HCT116 (cell line): Measurements from ENCODE around the gene FGF1. TPM values are rescaled to one million over a fixed set of nuclear protein-coding genes. Genes with fewer than 3 reads are reported as not detected.

Source experiments
- ATAC-seq: fragments of 200-7000 bp; cut with Tn5 transposase; 2 replicates; pipeline ENCODE4 v1.9.1; 2020; ENCODE audit warnings: mild to moderate bottlenecking, moderate library complexity
- BruUV-seq: library from RNA; stranded (reverse); fragments of 400-500 nt; replicated peaks from 2 replicates; lab custom pipeline; 2021; lab: Mats Ljungman, UMichigan
- CTCF ChIA-PET: fragments of 300-600 bp; sonication (Branson Sonifier 250); formaldehyde crosslinking; loops from one replicate; lab custom pipeline; 2021; ENCODE audit warnings: antibody characterized with exemption; lab: Charles Lee
- POLR2A ChIA-PET: fragments of 300-600, 350-600 bp; sonication (Branson Sonifier 250); formaldehyde crosslinking; loops from one replicate; lab custom pipeline; 2021; ENCODE audit warnings: antibody characterized with exemption; lab: Charles Lee
- RAD21 ChIA-PET, 2 experiments: fragments of 300-600 bp; sonication (Branson Sonifier 250); formaldehyde crosslinking; loops; one replicate each; lab custom pipeline; 2023; ENCODE audit warnings: low total read pairs in 2 of 2; ENCODE audit not compliant: uncharacterized antibody in 2 of 2, unreplicated experiment in 2 of 2, low non-redundant PET in 1 of 2; lab: Charles Lee
- DNase-seq: peaks from one replicate; pipeline ENCODE4 v3.0.0-alpha.2; 2010; ENCODE audit warnings: low read depth, low spot score
- H2AFZ ChIP-seq: fragments of 200-600 bp; shearing (Covaris generic), sonication (generic); 2 replicates; pipeline ENCODE4 v1.6.1; 2017; ENCODE audit warnings: low read depth, mixed run types, mixed read lengths, antibody characterized with exemption, low read length; ENCODE audit not compliant: poor library complexity, severe bottlenecking
- H3K27ac ChIP-seq: 2 replicates; pipeline ENCODE4 v1.5.1; 2012; ENCODE audit warnings: low read depth, low read length
- H3K27me3 ChIP-seq: fragments of 200-600 bp; sonication (generic); 2 replicates; pipeline ENCODE4 v1.6.1; 2016; ENCODE audit warnings: mixed run types, low read length, mixed read lengths; ENCODE audit not compliant: insufficient read depth
- H3K36me3 ChIP-seq, 2 experiments: fragments of 200-500 bp in 1 of 2; fragments of 200-600 bp in 1 of 2; sonication (Bioruptor generic) in 1 of 2; sonication (generic) in 1 of 2; 2 replicates each; pipeline versions ENCODE4 v1.5.1 to v1.6.1; 2014 to 2016; ENCODE audit warnings: low read length in 2 of 2, inconsistent platforms in 1 of 2, mixed read lengths in 1 of 2, mixed run types in 1 of 2; ENCODE audit not compliant: insufficient read depth in 2 of 2, control insufficient read depth in 1 of 2
- H3K4me1 ChIP-seq, 2 experiments: fragments of 200-600 bp in 1 of 2; sonication (generic) in 1 of 2; 2 replicates each; pipeline versions ENCODE4 v1.5.1 to v1.6.1; 2012 to 2017; ENCODE audit warnings: low read length in 2 of 2, inconsistent platforms in 1 of 2, mild to moderate bottlenecking in 1 of 2, mixed read lengths in 1 of 2, mixed run types in 1 of 2, moderate library complexity in 1 of 2; ENCODE audit not compliant: insufficient read depth in 2 of 2, control insufficient read depth in 1 of 2
- H3K4me2 ChIP-seq: fragments of 200-600 bp; sonication (generic); 2 replicates; pipeline ENCODE4 v1.6.1; 2017; ENCODE audit warnings: mixed run types, low read length, mixed read lengths
- H3K4me3 ChIP-seq, 2 experiments: fragments of 200-600 bp in 1 of 2; sonication (generic) in 1 of 2; replicated peaks in 1 of 2; 2 replicates each; pipeline ENCODE4 v1.5.1; 2011 to 2016; ENCODE audit warnings: low read length in 2 of 2, control low read depth in 1 of 2, low read depth in 1 of 2, mild to moderate bottlenecking in 1 of 2, mixed read lengths in 1 of 2, mixed run types in 1 of 2
- H3K79me2 ChIP-seq: fragments of 200-600 bp; sonication (generic); 2 replicates; pipeline ENCODE4 v1.6.1; 2017; ENCODE audit warnings: mild to moderate bottlenecking, mixed run types, low read length, moderate library complexity, mixed read lengths; ENCODE audit not compliant: insufficient read depth
- H3K9ac ChIP-seq: fragments of 200-600 bp; sonication (generic); 2 replicates; pipeline ENCODE4 v1.6.1; 2016; ENCODE audit warnings: low read length, mixed read lengths
- H3K9me2 ChIP-seq: fragments of 200-600 bp; sonication (generic), shearing (Covaris generic); 2 replicates; pipeline ENCODE4 v1.6.1; 2017; ENCODE audit warnings: mixed run types, mild to moderate bottlenecking, moderate library complexity; ENCODE audit not compliant: insufficient read depth
- H3K9me3 ChIP-seq, 2 experiments: fragments of 200-500 bp in 1 of 2; fragments of 200-600 bp in 1 of 2; sonication (Bioruptor generic) in 1 of 2; sonication (generic) in 1 of 2; 2 replicates each; pipeline ENCODE4 v1.6.1; 2014 to 2017; ENCODE audit warnings: low read length in 2 of 2, mixed read lengths in 2 of 2, inconsistent platforms in 1 of 2, low read depth in 1 of 2, mild to moderate bottlenecking in 1 of 2, mixed run types in 1 of 2, moderate library complexity in 1 of 2; ENCODE audit not compliant: control insufficient read depth in 1 of 2, insufficient read depth in 1 of 2
- H4K20me1 ChIP-seq: fragments of 200-600 bp; sonication (generic), shearing (Covaris generic); 2 replicates; pipeline ENCODE4 v1.6.1; 2017; ENCODE audit warnings: mixed run types, mild to moderate bottlenecking, moderate library complexity; ENCODE audit not compliant: insufficient read depth
- FOSL1 ChIP-seq: IDR thresholded peaks from 2 replicates; pipeline ENCODE4 v1.6.1; 2012; ENCODE audit warnings: low read depth
- POLR2A ChIP-seq: IDR thresholded peaks from 2 replicates; pipeline ENCODE4 v1.7.0; 2011; ENCODE audit warnings: borderline replicate concordance; ENCODE audit not compliant: insufficient read depth, insufficient read length; ENCODE audit errors: extremely low read depth
- intact Hi-C: fragments of 100-400 bp; cut with micrococcal nuclease; formaldehyde crosslinking; loops from 2 replicates; pipeline ENCODE4 v1.10.0; 2022
- total RNA-seq: library from RNA; stranded (reverse); gene quantifications from one replicate; pipeline ENCODE4 v1.2.1, GENCODE V29; 2021; ENCODE audit not compliant: unreplicated experiment
- TF ChIP-seq, protein P1 (sequence below): IDR thresholded peaks from 2 replicates; pipeline ENCODE4 v1.6.1; 2012
- TF ChIP-seq, protein P2 (sequence below): IDR thresholded peaks from 2 replicates; pipeline ENCODE4 v1.6.1; 2012; ENCODE audit warnings: low read depth
- TF ChIP-seq, protein P3 (sequence below): IDR thresholded peaks from 2 replicates; pipeline ENCODE4 v1.6.1; 2011; ENCODE audit warnings: mild to moderate bottlenecking, low read length, moderate library complexity; ENCODE audit not compliant: insufficient replicate concordance; ENCODE audit errors: extremely low read depth

The FGF1 gene
- total RNA-seq, 1 experiment from 2014 or later = not detected

DNA sequence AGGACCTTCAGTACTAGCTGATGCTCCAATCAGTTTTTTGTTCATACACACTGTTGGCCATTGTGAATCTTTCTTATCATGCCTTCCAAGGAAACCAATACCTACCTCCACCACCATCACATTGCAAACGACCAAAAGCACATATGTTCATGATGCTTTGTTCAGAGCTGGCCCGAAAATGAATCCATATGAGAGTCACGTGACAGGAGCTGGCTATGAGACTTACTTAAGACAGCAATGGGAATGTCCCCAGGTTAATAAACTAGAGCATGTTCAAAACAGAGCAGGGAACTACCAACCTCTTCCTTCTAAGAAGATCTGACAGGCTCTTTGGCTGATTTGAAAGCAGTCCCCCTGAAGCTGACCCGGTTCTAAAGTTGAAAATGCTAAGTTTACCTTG, 93.5 kb downstream of the FGF1 start:
- no peaks in the 10 kb centered on the region for H3K36me3 ChIP-seq
- no peaks in the 10 kb centered on the region for H3K9me3 ChIP-seq
- no peak overlapping the region for H3K9ac ChIP-seq
- RAD21 ChIA-PET = no interaction called here
- no peaks in the 10 kb centered on the region for H3K9me2 ChIP-seq
- H3K4me1 ChIP-seq = peaks cover 0 to 3% of the 10 kb centered on the region in 2 experiments; a peak in 2 of 4 replicates
- intact Hi-C loops = no loop called here
- no peak overlapping the region for H3K4me2 ChIP-seq
- no peak for DNase-seq
- CTCF ChIA-PET = no interaction called here
- no peaks in the 10 kb centered on the region for H4K20me1 ChIP-seq
- BruUV-seq = no TSS peak
- POLR2A ChIA-PET = no interaction called here
- TF ChIP-seq, protein P1, sequence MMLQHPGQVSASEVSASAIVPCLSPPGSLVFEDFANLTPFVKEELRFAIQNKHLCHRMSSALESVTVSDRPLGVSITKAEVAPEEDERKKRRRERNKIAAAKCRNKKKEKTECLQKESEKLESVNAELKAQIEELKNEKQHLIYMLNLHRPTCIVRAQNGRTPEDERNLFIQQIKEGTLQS = no peak
- TF ChIP-seq FOSL1 = no peak
- no peak for TF ChIP-seq POLR2A
- TF ChIP-seq, protein P2, sequence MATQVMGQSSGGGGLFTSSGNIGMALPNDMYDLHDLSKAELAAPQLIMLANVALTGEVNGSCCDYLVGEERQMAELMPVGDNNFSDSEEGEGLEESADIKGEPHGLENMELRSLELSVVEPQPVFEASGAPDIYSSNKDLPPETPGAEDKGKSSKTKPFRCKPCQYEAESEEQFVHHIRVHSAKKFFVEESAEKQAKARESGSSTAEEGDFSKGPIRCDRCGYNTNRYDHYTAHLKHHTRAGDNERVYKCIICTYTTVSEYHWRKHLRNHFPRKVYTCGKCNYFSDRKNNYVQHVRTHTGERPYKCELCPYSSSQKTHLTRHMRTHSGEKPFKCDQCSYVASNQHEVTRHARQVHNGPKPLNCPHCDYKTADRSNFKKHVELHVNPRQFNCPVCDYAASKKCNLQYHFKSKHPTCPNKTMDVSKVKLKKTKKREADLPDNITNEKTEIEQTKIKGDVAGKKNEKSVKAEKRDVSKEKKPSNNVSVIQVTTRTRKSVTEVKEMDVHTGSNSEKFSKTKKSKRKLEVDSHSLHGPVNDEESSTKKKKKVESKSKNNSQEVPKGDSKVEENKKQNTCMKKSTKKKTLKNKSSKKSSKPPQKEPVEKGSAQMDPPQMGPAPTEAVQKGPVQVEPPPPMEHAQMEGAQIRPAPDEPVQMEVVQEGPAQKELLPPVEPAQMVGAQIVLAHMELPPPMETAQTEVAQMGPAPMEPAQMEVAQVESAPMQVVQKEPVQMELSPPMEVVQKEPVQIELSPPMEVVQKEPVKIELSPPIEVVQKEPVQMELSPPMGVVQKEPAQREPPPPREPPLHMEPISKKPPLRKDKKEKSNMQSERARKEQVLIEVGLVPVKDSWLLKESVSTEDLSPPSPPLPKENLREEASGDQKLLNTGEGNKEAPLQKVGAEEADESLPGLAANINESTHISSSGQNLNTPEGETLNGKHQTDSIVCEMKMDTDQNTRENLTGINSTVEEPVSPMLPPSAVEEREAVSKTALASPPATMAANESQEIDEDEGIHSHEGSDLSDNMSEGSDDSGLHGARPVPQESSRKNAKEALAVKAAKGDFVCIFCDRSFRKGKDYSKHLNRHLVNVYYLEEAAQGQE = no peak
- TF ChIP-seq, protein P3, sequence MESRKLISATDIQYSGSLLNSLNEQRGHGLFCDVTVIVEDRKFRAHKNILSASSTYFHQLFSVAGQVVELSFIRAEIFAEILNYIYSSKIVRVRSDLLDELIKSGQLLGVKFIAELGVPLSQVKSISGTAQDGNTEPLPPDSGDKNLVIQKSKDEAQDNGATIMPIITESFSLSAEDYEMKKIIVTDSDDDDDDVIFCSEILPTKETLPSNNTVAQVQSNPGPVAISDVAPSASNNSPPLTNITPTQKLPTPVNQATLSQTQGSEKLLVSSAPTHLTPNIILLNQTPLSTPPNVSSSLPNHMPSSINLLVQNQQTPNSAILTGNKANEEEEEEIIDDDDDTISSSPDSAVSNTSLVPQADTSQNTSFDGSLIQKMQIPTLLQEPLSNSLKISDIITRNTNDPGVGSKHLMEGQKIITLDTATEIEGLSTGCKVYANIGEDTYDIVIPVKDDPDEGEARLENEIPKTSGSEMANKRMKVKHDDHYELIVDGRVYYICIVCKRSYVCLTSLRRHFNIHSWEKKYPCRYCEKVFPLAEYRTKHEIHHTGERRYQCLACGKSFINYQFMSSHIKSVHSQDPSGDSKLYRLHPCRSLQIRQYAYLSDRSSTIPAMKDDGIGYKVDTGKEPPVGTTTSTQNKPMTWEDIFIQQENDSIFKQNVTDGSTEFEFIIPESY = no peak
- no peak for ATAC-seq
- H3K27me3 ChIP-seq = no peaks in the 10 kb centered on the region
- no peak overlapping the region for H3K27ac ChIP-seq
- H2AFZ ChIP-seq = no peak overlapping the region
- no peaks in the 10 kb centered on the region for H3K79me2 ChIP-seq
- no peak overlapping the region for H3K4me3 ChIP-seq
